ENCODE data around the gene C1orf226. TPM values are rescaled to one million over a fixed set of nuclear protein-coding genes. Genes with fewer than 3 reads are reported as not detected.
A peak's percentile ranks its signal among the peaks of the same experiment; 100 is the strongest.

C1orf226 gene
- total and polyA plus RNA-seq, 2 experiments from 2014 or later: 2.7 to 12.5 TPM

DNA sequence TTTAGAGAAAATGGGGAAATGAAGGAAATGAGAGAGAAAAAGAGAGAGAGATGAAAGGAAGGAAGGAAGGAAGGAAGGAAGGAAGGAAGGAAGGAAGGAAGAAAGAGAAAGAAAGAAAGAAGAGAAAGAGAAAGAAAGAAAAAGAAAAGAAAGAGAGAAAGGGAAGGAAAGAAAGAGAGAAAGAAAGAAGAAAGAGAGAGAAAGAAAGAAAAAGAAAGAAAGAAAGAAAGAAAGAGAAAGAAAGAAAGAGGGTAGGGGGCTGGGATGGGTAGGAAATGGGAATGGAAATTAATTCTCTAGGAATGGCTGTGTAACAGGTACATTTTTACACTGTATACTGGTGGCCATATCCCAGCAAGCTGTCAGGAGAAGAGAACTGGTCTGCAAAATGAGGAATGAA lies 34.7 kb downstream of the C1orf226 start (continued):
- TF ChIP-seq, protein P1, sequence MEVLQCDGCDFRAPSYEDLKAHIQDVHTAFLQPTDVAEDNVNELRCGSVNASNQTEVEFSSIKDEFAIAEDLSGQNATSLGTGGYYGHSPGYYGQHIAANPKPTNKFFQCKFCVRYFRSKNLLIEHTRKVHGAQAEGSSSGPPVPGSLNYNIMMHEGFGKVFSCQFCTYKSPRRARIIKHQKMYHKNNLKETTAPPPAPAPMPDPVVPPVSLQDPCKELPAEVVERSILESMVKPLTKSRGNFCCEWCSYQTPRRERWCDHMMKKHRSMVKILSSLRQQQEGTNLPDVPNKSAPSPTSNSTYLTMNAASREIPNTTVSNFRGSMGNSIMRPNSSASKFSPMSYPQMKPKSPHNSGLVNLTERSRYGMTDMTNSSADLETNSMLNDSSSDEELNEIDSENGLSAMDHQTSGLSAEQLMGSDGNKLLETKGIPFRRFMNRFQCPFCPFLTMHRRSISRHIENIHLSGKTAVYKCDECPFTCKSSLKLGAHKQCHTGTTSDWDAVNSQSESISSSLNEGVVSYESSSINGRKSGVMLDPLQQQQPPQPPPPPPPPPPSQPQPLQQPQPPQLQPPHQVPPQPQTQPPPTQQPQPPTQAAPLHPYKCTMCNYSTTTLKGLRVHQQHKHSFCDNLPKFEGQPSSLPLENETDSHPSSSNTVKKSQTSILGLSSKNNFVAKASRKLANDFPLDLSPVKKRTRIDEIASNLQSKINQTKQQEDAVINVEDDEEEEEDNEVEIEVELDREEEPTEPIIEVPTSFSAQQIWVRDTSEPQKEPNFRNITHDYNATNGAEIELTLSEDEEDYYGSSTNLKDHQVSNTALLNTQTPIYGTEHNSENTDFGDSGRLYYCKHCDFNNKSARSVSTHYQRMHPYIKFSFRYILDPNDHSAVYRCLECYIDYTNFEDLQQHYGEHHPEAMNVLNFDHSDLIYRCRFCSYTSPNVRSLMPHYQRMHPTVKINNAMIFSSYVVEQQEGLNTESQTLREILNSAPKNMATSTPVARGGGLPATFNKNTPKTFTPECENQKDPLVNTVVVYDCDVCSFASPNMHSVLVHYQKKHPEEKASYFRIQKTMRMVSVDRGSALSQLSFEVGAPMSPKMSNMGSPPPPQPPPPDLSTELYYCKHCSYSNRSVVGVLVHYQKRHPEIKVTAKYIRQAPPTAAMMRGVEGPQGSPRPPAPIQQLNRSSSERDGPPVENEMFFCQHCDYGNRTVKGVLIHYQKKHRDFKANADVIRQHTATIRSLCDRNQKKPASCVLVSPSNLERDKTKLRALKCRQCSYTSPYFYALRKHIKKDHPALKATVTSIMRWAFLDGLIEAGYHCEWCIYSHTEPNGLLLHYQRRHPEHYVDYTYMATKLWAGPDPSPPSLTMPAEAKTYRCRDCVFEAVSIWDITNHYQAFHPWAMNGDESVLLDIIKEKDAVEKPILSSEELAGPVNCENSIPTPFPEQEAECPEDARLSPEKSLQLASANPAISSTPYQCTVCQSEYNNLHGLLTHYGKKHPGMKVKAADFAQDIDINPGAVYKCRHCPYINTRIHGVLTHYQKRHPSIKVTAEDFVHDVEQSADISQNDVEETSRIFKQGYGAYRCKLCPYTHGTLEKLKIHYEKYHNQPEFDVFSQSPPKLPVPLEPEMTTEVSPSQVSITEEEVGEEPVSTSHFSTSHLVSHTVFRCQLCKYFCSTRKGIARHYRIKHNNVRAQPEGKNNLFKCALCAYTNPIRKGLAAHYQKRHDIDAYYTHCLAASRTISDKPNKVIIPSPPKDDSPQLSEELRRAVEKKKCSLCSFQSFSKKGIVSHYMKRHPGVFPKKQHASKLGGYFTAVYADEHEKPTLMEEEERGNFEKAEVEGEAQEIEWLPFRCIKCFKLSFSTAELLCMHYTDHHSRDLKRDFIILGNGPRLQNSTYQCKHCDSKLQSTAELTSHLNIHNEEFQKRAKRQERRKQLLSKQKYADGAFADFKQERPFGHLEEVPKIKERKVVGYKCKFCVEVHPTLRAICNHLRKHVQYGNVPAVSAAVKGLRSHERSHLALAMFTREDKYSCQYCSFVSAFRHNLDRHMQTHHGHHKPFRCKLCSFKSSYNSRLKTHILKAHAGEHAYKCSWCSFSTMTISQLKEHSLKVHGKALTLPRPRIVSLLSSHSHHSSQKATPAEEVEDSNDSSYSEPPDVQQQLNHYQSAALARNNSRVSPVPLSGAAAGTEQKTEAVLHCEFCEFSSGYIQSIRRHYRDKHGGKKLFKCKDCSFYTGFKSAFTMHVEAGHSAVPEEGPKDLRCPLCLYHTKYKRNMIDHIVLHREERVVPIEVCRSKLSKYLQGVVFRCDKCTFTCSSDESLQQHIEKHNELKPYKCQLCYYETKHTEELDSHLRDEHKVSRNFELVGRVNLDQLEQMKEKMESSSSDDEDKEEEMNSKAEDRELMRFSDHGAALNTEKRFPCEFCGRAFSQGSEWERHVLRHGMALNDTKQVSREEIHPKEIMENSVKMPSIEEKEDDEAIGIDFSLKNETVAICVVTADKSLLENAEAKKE (CRISPR knock-in tag; IDR thresholded peaks at IDR 0.05): no peak
- TF ChIP-seq, protein P2, sequence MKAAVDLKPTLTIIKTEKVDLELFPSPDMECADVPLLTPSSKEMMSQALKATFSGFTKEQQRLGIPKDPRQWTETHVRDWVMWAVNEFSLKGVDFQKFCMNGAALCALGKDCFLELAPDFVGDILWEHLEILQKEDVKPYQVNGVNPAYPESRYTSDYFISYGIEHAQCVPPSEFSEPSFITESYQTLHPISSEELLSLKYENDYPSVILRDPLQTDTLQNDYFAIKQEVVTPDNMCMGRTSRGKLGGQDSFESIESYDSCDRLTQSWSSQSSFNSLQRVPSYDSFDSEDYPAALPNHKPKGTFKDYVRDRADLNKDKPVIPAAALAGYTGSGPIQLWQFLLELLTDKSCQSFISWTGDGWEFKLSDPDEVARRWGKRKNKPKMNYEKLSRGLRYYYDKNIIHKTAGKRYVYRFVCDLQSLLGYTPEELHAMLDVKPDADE (IDR thresholded peaks at IDR 0.05): no peak
- TF ChIP-seq ZNF114 (CRISPR knock-in tag; IDR thresholded peaks at IDR 0.05): no peak
- TF ChIP-seq, protein P3, sequence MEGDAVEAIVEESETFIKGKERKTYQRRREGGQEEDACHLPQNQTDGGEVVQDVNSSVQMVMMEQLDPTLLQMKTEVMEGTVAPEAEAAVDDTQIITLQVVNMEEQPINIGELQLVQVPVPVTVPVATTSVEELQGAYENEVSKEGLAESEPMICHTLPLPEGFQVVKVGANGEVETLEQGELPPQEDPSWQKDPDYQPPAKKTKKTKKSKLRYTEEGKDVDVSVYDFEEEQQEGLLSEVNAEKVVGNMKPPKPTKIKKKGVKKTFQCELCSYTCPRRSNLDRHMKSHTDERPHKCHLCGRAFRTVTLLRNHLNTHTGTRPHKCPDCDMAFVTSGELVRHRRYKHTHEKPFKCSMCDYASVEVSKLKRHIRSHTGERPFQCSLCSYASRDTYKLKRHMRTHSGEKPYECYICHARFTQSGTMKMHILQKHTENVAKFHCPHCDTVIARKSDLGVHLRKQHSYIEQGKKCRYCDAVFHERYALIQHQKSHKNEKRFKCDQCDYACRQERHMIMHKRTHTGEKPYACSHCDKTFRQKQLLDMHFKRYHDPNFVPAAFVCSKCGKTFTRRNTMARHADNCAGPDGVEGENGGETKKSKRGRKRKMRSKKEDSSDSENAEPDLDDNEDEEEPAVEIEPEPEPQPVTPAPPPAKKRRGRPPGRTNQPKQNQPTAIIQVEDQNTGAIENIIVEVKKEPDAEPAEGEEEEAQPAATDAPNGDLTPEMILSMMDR (conservative IDR thresholded peaks at IDR 0.05; ENCODE audit: low read depth in 2 of 2): no peak

DNA sequence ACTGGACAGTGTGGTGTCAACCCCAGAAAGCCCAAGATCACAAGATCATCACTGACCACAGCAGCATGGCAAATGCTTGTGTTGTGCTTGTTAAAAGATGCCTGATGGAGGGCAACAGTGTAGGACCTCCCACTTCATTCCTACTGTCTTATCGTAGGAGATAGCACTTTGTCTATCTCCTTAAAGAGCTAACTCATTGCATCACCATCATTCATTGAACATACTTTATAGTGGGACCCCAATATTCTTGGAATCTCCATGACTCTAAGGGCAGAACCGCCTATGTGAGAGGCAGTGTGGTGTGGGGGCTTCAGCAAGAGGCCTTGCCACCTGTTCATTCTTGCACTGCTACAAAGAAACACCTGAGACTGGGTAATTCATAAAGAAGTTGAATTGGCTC lies 35.4 kb downstream of the C1orf226 start:
- H3K4me3 Mint-ChIP-seq: no peak overlapping the region
- H3K27ac Mint-ChIP-seq: no peak overlapping the region
- Histone ChIP-seq H3K36me3 (ENCODE audit: insufficient read depth) (0 out of 2 replicates have a peak, but pooled peaks cover 3% of the 10 kb centered on the region), H3K27me3 (ENCODE audit: insufficient read depth) (no peaks in the 10 kb centered on the region), H3K9me2 (ENCODE audit: insufficient read depth) (peaks cover 13% of the 10 kb centered on the region; the same call in 1 of the 2 replicates), H3K27ac (ENCODE audit: low read depth) (no peak overlapping the region), H3K4me3 (no peak overlapping the region), H3K4me1 (ENCODE audit: insufficient read depth) (no peaks in the 10 kb centered on the region), H4K20me1 (replicated peaks; ENCODE audit: insufficient read depth) (no peaks in the 10 kb centered on the region), H2AFZ (0 out of 2 replicates have a peak overlapping the region, but pooled peaks have one; percentile 14), H3K79me2 (replicated peaks; ENCODE audit: insufficient read depth) (no peaks in the 10 kb centered on the region), H3F3A (replicated peaks; ENCODE audit: low read depth) (no peaks in the 10 kb centered on the region), H3K4me2 (no peak overlapping the region)
- ATAC-seq: no peak
- H3K36me3 Mint-ChIP-seq (ENCODE audit: low read depth): no peaks in the 10 kb centered on the region
- H3K9me3 Mint-ChIP-seq: peaks cover 7% of the 10 kb centered on the region; the same call in 1 of the 3 replicates
- H3K27me3 Mint-ChIP-seq (ENCODE audit: insufficient read depth, low read depth, poor library complexity): peaks cover 3% of the 10 kb centered on the region
- no peak for DNase-seq (ENCODE audit: low spot score)
- peaks cover 3% of the 10 kb centered on the region; the same call in 1 of the 3 replicates for H3K4me1 Mint-ChIP-seq
- TF ChIP-seq, protein P4, sequence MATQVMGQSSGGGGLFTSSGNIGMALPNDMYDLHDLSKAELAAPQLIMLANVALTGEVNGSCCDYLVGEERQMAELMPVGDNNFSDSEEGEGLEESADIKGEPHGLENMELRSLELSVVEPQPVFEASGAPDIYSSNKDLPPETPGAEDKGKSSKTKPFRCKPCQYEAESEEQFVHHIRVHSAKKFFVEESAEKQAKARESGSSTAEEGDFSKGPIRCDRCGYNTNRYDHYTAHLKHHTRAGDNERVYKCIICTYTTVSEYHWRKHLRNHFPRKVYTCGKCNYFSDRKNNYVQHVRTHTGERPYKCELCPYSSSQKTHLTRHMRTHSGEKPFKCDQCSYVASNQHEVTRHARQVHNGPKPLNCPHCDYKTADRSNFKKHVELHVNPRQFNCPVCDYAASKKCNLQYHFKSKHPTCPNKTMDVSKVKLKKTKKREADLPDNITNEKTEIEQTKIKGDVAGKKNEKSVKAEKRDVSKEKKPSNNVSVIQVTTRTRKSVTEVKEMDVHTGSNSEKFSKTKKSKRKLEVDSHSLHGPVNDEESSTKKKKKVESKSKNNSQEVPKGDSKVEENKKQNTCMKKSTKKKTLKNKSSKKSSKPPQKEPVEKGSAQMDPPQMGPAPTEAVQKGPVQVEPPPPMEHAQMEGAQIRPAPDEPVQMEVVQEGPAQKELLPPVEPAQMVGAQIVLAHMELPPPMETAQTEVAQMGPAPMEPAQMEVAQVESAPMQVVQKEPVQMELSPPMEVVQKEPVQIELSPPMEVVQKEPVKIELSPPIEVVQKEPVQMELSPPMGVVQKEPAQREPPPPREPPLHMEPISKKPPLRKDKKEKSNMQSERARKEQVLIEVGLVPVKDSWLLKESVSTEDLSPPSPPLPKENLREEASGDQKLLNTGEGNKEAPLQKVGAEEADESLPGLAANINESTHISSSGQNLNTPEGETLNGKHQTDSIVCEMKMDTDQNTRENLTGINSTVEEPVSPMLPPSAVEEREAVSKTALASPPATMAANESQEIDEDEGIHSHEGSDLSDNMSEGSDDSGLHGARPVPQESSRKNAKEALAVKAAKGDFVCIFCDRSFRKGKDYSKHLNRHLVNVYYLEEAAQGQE (IDR thresholded peaks at IDR 0.05; ENCODE audit: unreplicated experiment): no peak
- no peak for TF ChIP-seq POLR2AphosphoS5 (IDR thresholded peaks at IDR 0.05; ENCODE audit: low read depth)
- TF ChIP-seq, protein P2 (IDR thresholded peaks at IDR 0.05): no peak
- no peak for TF ChIP-seq NANOG (IDR thresholded peaks at IDR 0.05; ENCODE audit: borderline replicate concordance)
